ENCODE results near the gene SLC2A6. TPM values are rescaled to one million over a fixed set of nuclear protein-coding genes. Genes with fewer than 3 reads are reported as not detected.

The SLC2A6 gene
- total RNA-seq, 4 donors from 2014 or later, result 2.1 to 4.9 (median 4.1) TPM

DNA sequence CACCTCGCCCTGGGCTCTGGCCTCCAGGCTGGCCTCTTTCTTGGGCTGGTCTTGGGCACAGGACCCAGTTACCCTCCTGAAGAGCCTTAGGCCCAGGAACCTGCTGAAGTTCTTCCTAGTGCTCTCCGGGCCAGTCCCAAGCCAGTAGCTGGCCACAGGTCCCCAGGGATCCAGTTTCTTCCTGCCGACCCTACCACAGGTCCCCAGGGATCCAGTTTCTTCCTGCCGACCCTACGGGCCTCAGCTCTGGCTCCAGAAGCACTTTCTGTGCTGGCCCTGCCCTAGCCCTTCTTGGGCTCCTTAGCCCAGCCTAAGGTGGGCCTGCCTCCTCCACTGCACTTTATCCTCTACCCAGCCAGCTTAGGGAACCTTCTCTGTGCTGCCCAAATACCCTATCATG lies 37.3 kb downstream of the SLC2A6 start:
- DNase-seq (ENCODE audit: low spot score), result no peak
- ATAC-seq (ENCODE audit: low FRiP score), result no peak
- TF ChIP-seq, protein P1, sequence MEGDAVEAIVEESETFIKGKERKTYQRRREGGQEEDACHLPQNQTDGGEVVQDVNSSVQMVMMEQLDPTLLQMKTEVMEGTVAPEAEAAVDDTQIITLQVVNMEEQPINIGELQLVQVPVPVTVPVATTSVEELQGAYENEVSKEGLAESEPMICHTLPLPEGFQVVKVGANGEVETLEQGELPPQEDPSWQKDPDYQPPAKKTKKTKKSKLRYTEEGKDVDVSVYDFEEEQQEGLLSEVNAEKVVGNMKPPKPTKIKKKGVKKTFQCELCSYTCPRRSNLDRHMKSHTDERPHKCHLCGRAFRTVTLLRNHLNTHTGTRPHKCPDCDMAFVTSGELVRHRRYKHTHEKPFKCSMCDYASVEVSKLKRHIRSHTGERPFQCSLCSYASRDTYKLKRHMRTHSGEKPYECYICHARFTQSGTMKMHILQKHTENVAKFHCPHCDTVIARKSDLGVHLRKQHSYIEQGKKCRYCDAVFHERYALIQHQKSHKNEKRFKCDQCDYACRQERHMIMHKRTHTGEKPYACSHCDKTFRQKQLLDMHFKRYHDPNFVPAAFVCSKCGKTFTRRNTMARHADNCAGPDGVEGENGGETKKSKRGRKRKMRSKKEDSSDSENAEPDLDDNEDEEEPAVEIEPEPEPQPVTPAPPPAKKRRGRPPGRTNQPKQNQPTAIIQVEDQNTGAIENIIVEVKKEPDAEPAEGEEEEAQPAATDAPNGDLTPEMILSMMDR (IDR thresholded peaks at IDR 0.05), result no peak

GRCh38 chr9:133440874-133441273 lies 38.0 kb downstream of the SLC2A6 start:
- TF ChIP-seq, protein P1 (IDR thresholded peaks at IDR 0.05), result no peak
- DNase-seq (ENCODE audit: low spot score) (no peak), ATAC-seq (ENCODE audit: low FRiP score) (no peak)

GRCh38 chr9:133439337-133439736 lies 39.6 kb downstream of the SLC2A6 start:
- ATAC-seq (ENCODE audit: low FRiP score) (no peak), DNase-seq (ENCODE audit: low spot score) (no peak)
- TF ChIP-seq, protein P1 (IDR thresholded peaks at IDR 0.05), result no peak

GRCh38 chr9:133437753-133438531 lies 41.0 kb downstream of the SLC2A6 start:
- DNase-seq (ENCODE audit: low spot score) (no peak), ATAC-seq (ENCODE audit: low FRiP score) (no peak)
- TF ChIP-seq, protein P1 (IDR thresholded peaks at IDR 0.05), result no peak

DNA sequence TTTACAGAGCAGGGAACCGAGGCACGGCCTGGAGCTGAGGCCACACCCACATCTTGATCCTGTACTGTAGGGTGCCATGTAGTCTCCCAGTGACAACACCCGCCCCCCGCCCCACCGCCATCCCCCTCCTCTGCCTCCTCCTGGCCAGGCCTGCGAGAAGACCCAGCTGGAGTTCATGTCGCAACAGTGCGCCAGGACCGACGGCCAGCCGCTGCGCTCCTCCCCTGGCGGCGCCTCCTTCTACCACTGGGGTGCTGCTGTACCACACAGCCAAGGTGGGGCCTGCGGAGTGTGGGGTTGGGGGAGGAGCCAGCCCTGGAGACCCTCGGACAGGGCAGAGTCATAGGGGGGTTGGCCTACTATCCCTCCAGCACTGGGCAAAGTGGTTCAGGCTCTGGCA lies 42.2 kb downstream of the SLC2A6 start:
- TF ChIP-seq, protein P1 (IDR thresholded peaks at IDR 0.05), result no peak
- no peak for DNase-seq (ENCODE audit: low spot score)
- no peak for ATAC-seq (ENCODE audit: low FRiP score)

GRCh38 chr9:133433351-133433843 lies 45.5 kb downstream of the SLC2A6 start:
- DNase-seq (ENCODE audit: low spot score) (no peak), ATAC-seq (ENCODE audit: low FRiP score) (no peak)

More at GRCh38 chr9:133433351-133433843, 45.5 kb downstream of the SLC2A6 start:
- TF ChIP-seq, protein P1 (IDR thresholded peaks at IDR 0.05), result no peak
